ENCODE measurements around the gene GPR160.
"Not testable (repeated sequence)": the region's sequence is repeated elsewhere in the genome, so short reads cannot be mapped to it uniquely, and the experiment has no call there.

Gene GPR160

DNA sequence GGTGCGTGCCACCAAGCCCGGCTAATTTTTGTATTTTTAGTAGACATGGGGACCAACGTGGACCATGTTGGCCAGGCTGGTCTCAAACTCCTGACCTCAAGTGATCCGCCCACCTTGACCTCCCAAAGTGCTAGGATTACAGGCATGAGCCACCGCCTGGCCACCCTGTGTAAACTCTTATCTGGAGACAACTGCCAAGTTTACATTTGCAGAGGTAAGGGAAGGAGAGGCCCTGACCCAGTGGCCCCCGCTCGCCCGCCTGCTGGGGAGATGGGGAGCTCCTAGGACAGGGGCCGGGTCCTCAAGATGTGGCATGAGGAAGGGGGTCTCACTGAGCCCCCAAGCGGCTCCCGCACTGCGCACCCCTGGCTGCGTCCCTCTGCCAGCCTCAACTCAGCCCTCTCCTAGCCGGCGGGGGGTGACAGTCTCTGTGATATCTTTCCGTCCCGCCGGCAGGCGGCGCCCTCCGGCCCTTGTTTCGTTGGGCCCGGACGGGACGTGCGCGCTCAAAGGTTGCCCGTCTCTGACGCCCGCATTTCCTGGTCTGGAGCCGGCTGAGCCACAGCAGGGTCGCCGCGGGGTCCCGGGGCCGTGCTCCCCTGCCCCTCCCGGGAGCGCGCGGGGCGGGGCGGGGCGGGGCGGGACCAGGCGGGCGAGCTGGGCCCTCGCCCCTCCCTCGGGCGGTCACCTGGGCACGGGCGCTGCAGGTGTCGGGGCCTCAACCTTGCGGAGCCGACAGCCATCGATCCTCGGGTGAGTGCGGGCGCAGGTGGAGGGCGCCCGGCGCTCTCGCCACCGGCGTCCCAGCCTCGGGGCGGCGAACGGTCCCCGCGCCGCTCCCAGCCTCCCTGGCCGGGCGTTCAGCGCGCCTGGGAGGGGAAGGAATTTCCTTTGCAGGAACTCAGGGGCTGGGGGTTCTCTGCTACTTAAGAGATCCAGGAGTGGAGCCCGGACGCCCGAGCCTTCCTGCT lies at the start of gene GPR160:
Gene GPR160, plus strand, starts transcription at position 533 of the 971 bp plus-strand sequence. CDS start 45,978 bp downstream, outside the sequence.
- DNase-seq (ENCODE audit: low read depth in 2 of 2) = peak; percentile 75 to 82

DNA sequence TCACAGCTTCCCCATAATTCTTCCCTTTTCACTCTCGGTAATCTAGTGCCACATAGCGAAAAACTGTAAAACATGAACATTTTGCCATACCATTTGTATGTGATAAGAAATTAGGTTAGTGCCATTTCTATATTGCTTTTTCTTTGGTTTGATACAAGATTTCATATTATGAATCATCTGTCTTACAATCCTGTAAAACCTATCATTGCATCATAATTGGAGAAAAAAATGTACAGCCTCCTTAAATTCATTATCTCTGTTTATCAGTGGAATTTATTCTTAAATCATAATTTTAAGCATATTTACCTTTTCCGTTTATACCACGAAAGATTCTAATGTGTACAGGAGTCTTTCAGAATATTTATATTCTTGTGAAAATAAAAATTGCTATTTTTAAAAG lies 47.4 kb upstream of the GPR160 start:
- no peak for DNase-seq (ENCODE audit: low read depth in 2 of 2)

DNA sequence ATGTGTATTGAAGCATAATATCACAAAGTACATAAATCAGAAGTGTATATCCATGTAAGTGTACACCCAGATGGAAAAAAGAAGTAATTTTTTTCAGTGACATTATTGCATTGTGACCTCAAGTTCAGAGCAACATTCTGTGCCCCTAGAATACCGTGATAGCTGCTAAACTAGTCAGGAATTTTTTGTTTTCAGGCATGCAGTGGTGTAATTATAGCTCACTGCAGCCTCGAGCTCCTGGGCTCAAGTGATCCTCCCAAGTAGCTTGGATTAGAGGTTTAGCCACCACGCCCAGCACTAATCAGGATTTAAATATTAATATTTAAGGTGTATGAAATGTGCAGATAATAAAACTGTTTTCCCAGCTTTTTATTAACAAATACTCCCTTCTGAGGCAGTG lies 45.6 kb upstream of the GPR160 start:
- no peak for DNase-seq (ENCODE audit: low read depth in 2 of 2)

GRCh38 chr3:169992781-169993180 lies 45.0 kb upstream of the GPR160 start:
- no peak for DNase-seq (ENCODE audit: low read depth in 2 of 2)

DNA sequence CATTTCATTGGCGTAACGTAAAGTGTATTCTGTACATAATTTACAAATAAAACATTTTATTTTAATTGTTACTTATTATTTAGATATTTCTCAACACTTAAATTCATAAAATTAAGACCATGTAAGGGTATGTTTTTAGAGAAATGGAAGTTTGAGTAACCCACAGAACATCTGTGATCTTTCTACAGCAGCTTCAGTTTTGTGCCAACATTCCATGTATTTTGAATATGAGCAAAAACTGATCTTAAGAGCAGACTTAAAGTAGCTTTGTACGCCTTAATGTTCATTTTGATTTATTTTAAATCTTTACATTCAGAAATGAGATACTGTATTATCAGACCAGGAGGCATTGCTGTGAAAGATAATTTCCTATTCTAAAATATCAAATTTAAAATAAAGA lies 44.0 kb upstream of the GPR160 start:
- no peak for DNase-seq (ENCODE audit: low read depth in 2 of 2)

DNA sequence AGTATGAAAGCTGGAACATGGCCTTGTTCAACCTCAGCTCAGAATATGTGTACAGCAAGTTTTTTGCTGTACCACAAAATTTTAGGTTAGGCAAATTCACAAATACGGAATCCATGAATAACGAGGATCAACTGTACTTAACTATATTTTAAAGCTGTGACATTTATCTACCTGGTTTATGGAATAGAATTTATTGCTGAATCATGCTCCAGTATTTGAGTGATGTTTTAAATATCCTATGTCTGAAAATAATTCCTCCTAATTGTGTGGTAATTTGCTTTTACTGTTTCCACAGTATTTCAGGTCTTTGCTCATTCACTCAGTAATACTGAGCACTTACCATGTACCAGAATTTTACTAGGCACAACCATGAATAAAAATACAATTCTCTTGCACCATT lies 41.7 kb upstream of the GPR160 start:
- no peak for DNase-seq (ENCODE audit: low read depth in 2 of 2)

DNA sequence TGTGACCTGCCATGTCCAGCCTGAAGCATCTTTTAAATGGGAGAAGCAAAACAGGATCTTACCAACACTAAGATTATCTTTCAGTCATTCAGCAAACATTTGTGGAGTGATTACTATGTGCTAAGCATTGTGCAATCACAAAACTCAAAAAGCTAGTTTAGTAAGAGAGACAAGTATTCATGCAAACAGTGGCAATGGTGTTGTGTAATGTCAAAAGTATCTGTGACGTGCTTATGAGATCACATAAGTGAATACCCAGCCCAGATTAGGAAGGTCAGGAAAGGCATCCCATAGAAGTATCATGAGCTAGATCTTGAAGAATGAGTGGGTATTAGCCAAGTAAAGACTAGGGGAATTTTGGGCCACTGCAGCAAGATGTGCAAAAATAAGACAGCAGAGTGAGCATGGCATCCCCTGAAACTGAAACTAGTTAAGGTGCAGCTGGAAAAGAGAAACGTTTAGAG lies 39.1 kb upstream of the GPR160 start:
- DNase-seq (ENCODE audit: low read depth in 2 of 2) = no peak

DNA sequence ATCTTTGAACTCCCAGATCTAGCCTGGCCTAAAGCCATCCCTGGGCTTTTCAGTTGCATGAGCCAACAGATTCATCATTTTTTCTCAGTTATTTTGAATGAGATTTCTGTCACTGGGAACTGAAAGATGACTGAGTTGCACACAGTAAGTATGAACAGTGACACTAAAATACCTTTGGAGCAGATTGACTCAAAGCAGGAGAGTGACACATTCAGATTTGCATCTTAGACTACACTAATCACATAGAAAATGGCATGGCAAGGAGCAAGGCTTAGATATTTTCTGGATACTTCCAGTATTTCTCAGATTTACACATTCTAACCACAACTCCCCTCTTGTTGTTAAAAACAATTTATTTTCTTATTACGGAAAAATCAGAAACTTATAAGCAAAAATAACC lies 38.4 kb upstream of the GPR160 start:
- no peak for DNase-seq (ENCODE audit: low read depth in 2 of 2)

GRCh38 chr3:170000051-170000450 lies 37.7 kb upstream of the GPR160 start:
- DNase-seq (ENCODE audit: low read depth in 2 of 2) = no peak

DNA sequence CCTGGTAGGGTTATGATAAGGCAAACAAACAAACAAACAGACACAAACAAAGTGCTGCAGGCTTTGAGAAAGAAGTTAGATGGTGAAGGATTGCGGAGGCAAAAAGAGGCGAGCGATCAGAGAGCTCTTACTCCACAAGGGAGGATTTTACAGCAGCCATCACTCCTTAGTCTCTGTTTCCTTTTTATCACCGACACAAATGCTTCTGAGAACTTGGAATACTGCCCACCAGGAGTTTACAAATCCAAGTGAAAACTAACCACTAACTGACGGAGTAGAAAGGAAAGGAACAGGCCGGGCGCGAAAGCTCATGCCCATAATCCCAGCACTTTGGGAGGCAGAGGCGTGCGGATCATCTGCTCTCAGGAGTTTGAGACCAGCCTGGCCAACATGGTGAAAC lies 35.6 kb upstream of the GPR160 start:
- DNase-seq (ENCODE audit: low read depth in 2 of 2) = no peak

DNA sequence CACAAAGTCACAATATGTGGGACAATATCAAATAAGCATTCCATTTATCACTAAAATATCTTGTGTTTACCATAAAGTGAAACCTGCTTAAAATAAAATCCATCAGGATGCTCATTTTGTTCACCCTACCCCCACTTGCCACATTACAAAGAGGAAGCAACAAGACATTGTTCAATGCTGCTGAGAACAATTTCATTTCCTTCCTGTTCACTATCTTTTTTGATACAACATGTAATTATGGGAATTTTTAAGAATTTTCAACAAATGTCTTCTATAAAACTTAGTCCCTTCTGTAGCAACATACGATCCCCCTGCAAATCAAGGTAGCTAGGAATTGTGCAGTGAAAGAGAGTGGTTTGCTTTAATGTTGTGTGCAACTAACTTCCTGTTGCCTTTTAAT lies 34.9 kb upstream of the GPR160 start:
- no peak for DNase-seq (ENCODE audit: low read depth in 2 of 2)

DNA sequence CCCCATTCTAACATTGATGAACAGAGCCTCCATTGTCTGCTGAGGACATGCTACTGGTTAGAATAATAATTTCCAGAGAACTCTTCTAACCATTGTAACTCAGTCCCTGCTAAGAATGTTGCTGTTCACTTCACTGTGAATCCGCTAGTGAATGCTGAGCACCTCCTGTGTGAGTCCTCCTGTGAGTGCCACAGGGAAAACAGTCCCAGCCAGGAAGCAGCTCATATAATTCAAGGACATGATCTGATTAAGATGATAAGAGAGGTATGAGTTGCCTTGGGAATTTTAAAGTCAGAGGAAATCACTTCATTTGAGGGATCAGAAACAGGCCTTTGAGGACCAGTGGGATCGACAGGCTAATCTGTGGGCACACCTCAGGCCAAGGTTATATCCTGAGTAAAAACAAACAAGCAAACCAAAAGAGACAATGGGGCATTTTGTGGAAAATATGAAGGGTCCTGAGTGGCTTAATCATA lies 33.9 kb upstream of the GPR160 start:
- DNase-seq (ENCODE audit: low read depth in 2 of 2) = no peak

DNA sequence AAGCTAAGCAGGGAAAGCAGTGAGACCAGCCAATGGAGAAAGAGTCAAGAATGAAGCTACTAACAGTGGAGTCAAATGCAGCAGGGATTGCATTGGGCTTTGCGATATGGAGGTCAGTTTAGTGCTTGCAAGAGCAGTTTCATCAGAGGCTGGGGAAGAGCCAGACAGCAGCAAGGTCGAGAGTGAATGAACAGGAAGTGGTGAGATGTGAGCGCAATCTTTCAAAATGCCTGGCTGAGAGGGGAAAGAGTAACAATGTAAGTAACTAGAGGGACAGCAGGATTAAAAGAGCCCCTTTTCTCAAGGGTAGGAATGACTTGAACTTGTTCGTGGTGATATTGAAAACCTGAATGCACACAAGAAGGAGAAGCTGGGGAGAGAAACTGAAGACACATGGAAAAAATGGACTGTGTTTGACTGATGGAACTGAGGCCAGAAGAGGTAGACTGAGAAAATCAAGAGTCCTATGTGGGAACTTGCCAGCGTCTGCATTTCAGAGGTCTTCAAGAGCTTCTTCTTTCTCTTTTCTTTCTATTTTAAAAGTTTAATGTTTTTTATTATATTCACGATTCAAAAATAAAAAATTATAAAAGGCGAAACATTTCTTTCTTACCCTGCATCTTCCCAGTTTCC lies 30.6 kb upstream of the GPR160 start:
- peak in 1 of 2 donors; percentile 5 for DNase-seq (ENCODE audit: low read depth in 2 of 2)

DNA sequence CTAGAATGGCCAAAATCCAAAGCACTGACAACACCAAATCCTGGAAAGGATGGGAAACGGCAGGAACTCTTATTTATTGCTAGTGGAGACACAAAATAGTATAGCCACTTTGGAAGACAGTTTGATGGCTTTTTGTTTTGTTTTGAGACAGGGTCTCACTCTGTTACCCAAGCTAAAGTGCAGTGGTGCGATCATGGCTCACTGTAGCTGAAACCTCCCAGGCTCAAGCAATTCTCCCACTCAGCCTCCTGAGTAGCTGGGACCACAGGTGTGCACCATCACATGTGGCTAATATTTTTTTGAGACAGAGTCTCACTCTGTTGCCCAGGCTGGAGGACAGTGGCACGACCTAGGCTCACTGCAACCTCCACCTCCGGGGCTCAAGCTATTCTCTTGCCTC lies 27.3 kb upstream of the GPR160 start:
- no peak for DNase-seq (ENCODE audit: low read depth in 2 of 2)

- DNase-seq (ENCODE audit: low read depth in 2 of 2) = no peak
Measured at GRCh38 chr3:170012683-170013400, 25.0 kb upstream of the GPR160 start.

DNA sequence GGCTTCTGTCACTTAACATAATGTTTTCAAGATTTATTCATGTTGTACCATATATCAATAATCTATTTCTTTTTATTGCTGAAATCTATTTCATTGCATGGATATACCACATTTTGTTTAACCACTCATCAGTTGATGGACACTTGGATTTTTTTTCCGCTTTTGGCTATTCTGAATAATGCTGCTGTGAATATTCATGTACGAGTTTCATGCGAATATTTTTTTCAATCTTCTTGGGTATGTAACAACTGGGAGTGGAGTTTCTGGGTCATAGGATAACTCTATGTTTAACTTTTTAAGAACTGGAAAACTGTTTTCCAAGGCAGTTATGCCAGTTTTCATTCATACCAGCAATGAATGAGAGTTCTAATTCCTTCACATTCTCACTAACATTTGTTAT lies 21.7 kb upstream of the GPR160 start:
- DNase-seq (ENCODE audit: low read depth in 2 of 2) = no peak

GRCh38 chr3:170019306-170019705 lies 18.5 kb upstream of the GPR160 start:
- not testable (repeated sequence) for DNase-seq (ENCODE audit: low read depth in 2 of 2)

DNA sequence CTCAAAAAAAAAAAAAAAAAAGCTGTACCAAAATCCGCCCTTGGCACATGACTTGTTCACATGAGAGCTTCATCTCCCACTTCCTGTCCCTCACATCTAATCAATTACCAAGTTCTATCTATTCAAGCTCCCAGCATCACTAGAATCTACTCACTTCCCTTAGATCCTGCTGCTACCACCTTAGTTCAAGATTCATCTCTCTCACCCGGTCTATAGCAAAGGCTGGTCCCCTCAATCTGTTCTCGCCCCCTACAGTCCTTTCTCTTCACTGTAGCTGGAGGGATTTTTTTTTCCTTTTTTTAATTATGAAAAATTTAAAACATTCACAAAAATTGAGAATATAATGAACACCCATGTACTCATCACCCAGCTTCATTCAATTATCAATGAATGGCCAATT lies 16.7 kb upstream of the GPR160 start:
- no peak for DNase-seq (ENCODE audit: low read depth in 2 of 2)

DNA sequence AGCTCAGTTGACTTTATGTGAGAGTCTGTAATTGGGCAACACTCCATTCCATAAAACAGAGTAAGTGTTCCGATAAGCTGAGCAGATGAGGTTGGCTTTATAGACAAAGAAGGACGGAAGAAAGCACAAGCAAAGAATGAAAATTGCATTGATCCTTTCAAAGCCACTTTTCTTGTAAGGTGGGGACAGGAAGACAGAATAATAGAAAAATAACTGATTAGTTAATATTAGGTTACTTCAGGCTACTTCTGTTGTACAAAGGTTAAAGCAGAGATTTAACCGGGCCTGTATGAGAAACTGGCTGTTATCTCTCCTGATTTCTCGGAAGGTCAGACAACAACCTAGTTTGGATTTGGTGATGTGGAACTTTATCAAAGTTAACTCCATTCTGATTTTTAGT lies 15.5 kb upstream of the GPR160 start:
- no peak for DNase-seq (ENCODE audit: low read depth in 2 of 2)

GRCh38 chr3:170023165-170023564 lies 14.6 kb upstream of the GPR160 start:
- DNase-seq (ENCODE audit: low read depth in 2 of 2) = no peak

DNA sequence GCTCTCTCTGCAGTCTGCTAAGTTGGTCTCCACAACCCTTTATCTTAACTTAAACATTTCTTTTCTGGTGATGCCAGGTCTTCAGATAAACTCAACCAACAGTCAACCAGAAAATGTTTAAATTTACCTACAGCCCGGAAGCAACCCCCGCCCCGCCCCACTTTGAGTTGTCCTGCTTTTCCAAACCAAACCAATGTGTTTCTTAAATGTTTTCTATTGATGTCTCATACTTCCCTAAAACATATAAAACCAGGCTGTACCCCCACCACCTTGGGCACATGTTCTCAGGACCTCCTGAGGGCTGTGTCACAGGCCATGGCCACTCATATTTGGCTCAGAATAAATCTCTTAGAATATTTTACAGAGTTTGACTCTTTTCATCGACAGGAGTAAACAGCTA lies 13.2 kb upstream of the GPR160 start:
- no peak for DNase-seq (ENCODE audit: low read depth in 2 of 2)
